GM18858 (cell line): ENCODE measurements around the gene TREX2.

Source experiments
- ATAC-seq: cut with Tn5 transposase; IDR thresholded peaks from one replicate; pipeline ENCODE4 v1.9.1; 2021; ENCODE audit not compliant: unreplicated experiment

The TREX2 gene, protein sequence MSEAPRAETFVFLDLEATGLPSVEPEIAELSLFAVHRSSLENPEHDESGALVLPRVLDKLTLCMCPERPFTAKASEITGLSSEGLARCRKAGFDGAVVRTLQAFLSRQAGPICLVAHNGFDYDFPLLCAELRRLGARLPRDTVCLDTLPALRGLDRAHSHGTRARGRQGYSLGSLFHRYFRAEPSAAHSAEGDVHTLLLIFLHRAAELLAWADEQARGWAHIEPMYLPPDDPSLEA

DNA sequence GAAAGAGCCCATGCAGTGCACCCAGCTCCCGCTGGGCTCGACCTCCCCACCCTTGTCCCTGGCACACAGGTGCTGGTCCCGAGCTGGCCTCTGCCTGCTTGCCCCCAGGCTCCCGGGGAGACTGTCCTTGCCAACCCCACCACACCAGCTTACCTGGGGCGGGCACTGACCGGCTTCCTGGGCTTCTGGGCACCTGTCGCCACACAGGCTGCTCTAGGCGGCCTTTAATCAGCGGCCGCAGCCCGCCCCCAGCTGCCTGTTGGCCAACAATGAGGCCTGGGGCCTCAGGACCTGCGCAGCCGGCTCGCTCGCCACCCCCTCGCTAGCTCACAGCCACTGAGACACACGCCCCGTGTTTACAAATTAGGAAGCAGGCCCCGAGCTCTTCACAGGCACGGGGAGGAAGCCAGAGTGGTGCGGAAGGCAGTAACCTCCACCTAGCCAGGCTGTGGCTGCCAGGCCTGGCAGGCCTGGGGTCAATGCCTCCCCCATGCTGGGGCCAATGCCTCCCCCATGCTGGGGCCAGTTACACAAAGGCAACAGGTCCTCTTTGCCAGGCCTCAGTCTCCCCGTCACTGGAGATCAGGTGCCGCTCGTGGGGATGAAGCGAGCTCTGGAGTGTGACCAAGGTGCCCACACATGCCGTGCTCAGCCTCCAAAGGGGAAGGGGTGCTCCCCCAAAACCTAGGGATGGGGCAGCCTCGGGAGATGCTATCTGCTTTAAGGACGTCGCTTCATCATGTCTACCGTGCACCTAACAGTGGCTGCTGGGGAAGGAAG, at the start of gene TREX2:
Gene TREX2, minus strand, starts transcription at position 201 of the 780 bp plus-strand sequence. CDS start 626 bp downstream, outside the sequence.
- no peak for ATAC-seq

DNA sequence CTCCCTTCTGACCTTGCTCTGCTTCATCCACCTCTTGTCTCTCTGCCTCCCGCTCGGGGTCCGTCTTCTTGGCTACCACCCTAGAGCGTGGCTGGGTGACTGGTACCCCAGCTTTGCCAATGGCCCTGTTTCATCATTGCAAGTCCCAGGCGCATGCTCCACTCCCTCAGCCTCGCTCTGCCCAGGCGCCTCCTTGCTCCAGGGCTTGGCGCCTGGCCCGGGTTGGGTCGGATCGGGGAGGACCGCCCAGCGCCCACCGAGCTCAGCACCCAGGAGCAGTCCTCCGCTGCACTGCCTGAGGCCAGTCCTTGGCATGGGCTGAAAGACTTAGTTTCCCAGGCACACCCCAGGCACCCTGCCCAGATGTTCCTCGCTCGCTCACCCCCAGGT, 49.5 kb upstream of the TREX2 start:
- no peak for ATAC-seq

DNA sequence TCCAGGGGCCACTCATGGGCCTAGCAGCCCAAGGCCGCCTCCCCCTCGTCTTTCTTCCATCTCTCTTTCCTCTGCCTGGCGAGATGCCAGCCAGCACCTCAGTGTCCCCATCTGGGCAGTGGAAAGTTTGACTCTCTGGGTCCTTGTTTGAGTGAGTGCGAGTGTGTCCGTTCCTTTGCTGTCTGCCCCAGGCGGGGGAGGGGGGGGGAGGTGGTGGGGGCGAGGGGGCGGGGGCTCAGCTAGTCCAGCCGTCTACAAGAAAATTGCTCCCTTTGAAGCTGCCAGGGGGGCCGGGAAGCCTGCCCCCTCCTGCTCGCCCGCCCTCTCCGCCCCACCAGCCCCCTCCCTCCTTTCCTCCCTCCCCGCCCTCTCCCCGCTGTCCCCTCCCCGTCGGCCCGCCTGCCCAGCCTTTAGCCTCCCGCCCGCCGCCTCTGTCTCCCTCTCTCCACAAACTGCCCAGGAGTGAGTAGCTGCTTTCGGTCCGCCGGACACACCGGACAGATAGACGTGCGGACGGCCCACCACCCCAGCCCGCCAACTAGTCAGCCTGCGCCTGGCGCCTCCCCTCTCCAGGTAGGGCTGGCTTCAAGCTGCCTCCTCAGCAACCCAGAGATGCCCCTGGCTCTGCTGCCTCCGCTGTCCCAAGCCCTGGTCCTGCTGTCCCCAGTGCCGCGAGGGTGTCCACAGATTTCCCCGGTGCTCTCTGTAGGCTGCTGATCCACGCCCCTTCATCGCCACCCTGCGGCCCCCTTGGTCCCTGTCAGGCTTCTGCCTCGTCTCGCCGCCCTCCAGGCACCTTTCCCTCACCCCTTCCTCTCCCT, 48.9 kb upstream of the TREX2 start, which contains the start of gene BGN:
Gene BGN, plus strand, starts transcription at position 440 of the 821 bp plus-strand sequence. CDS start 9,652 bp downstream, outside the sequence.
- ATAC-seq: no peak

DNA sequence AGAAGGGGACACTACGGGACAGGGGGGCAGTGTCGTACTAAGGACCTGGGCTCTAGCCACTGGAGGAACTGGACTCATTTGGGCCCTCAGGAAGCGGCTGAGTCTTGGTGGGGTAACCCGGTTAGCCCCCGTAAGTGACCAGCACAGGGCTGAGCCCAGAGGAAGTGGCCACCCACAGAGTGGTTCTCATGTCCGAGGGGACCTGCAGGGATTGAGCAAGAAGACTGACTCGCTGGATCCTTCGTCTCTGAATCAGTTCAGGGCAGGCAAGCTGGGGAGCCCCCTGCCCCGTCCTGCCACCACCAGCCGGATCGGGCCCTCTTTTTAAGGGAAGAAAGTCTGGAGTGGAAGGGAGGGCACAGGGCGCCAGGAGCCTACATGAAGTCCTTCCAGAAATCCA, 48.2 kb upstream of the TREX2 start:
- ATAC-seq: no peak

DNA sequence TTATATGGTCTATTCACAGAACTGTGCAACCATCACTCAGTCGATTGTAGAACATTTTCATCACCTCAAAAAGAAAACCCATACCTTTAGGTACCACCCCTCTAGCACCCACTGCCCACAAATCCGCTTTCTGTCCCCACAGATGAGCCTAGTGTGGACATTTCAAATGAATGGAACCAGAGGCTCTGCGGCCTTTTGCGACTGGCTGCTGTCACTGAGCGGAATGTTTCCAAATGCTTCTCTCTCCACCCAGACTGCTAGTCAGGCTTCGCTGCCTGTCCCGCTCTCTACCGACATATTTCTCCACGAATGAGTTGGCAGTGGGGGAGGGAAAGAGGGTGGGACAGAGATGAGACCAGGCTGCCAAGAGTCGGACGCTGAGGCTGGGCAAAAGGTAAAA, 47.2 kb upstream of the TREX2 start:
- no peak for ATAC-seq

DNA sequence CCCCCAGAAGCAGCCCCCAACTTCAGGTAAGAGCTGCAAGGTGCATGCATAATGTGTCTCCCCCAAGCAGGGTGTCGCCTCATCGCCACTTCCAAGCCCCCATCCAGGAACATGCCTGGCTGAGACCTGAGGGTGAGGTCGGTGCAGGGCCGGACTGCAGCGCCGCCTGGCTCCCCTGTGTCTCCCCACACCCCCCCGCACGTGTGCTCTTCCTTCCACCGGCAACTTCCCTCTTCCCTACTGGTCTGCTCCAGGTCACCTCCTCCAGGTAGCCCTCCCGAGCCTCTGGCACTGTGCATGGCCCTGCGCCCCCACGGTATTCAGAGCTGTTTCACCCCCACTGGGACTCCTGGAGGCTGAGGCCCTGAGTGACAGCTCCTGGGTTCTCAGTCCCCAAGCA, 46.7 kb upstream of the TREX2 start:
- ATAC-seq: no peak

DNA sequence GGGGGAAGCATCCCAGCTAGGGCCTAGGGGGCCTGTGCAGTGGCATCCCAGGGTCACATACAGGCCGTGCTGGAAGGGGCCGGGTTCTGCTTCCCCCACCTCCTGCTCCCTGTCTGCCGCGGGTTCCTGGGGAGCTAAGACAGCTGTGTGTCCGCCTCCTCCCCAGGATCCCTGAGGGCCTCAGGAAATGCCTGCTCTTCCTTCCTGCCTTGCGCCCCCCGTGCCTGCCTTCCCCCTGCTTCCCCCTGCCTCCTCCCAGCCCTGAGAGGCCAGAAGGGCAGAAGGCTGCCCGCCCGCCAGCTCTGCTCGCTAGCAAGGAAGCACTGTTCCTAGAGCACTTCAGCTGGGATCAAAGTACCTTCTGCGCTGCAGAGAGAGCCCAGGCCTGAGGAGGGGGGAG, 46.1 kb upstream of the TREX2 start:
- no peak for ATAC-seq

DNA sequence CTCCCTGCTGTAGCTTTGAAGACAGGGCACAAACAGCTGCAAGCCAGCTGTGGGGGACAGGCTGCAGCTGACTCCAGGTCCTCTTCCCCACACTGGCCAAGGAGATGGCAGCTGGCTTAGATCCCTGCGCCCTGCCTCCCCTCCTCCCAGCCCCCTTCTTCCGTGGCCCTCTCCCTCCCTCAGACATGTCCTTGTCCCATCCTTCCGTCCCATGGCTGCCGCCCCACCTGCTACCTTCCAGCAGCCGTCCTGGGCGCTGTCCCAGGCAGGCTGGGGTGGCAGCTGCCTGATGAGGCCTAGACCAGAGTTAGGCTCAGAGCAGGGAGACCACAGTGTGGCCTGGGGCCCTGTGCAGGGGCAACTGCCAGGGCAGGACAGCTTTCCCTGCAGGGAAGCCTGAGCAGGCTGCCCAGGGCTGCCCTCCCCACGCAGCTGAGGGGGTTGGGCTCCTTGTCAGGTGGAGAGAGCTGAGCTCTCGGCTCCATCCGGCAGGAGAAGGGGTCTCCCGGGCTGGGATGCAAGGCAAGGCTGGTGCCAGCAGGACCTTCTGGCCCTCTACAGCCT, 45.6 kb upstream of the TREX2 start:
- ATAC-seq: no peak

DNA sequence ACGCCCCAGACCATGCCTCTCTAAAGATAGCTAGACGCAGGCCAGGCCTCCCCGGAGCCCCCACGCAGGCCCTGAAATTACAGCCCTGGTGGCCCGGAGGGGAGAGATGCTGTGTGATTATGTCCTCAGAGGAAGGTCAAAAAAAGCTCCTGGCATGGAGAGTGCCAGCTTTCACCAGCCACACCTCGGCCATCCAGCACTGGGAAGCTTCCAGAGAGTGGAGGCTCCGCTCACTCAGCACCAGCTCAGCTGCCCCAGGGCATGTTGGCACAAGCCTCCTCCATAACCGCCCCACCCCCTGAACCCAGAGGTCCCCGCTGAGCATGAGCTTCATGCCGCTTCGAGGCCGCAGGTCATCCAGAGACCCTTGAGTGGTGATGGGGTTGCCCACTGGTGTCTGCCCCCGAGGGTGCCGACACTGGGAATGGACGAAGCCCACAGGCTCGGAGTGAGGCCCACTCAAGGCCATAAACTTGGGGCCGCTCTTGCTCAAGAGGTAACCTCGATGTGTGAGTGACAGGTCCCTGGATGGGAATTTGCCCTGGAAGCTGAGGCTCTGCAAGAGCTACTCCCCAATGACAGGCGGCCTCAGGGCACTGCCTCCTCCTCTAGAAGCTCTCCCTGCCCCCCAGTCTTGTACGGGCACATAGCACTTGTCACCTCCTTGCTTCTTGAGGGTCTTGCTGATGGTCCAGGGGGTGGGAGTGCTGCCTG, 44.5 kb upstream of the TREX2 start:
- no peak for ATAC-seq

DNA sequence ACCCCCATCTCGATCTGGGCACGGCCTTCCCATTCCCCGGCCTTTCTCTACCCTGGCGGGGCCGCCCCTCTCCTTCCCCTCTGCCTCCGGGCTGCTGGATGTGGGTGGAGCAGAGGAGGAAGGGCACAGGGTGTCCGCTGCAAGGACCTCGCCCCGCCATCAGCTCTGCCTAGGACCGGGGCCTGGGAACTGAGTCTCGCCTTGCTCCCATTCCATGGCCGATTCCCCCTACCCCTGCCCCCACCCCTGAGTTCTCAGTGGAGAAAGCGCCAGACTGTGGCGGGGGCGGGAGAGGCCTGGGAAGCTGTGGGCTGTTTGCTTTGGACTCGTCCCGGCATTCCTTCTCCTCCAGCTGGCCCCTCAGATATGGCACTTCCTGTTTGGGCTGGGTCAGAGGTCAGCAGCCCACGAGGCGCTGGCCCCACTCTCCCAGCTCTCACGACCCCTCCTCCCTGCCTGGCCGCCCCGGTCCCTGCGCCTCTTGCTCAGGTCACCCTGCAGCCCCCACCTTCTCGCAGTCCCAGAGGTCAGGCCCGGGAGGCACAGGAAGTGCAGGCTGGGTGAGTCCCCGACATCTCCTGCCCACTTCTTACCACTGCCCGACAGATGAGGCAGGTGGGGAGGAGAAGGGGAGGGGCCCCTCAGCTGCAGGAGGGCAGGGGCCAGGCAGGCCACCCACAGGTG, 42.5 kb upstream of the TREX2 start:
- ATAC-seq: no peak

DNA sequence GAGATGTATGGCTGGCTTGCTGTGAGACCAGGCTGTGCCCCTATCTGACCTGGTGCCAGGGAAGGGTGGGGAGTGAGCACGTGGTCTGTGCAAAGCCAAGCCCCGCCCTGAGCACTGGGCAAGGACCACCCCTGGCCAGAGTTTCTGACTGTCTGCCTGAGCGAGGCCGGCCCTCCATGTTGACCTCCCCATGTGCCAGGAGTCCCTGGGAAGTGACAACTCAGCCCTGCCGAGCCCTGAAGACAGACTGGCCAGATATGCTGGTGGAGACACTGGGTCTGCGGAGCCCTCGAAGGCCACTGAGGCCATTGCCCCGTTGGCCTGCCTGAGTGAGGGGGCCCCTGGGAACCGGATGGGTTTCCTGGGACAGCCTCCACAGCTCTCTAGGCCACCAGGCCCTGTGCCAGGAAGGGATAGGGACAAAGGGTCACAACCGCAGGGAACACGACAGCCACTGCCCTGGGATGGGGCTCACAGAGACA, 41.8 kb upstream of the TREX2 start:
- ATAC-seq: no peak

DNA sequence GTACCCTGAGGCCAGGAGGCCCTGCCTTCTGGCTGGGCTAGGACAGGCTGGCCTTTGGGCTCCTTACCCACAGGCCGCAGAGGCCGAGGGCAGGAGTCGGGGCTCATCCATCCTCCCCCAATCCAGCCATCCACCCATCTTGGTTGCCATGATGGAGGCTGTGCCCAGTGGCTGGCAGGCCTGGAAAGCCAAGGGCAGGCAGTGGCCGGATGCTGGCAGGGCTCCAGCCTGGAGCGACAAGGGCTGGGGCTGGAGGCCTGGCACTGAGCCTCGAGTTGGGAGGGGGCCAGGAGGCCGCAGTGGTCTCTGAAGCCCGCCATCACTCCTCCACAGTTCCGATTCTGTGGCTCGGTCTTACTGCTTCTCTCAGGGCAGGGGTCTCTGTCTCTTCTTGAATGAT, 40.3 kb upstream of the TREX2 start:
- no peak for ATAC-seq

DNA sequence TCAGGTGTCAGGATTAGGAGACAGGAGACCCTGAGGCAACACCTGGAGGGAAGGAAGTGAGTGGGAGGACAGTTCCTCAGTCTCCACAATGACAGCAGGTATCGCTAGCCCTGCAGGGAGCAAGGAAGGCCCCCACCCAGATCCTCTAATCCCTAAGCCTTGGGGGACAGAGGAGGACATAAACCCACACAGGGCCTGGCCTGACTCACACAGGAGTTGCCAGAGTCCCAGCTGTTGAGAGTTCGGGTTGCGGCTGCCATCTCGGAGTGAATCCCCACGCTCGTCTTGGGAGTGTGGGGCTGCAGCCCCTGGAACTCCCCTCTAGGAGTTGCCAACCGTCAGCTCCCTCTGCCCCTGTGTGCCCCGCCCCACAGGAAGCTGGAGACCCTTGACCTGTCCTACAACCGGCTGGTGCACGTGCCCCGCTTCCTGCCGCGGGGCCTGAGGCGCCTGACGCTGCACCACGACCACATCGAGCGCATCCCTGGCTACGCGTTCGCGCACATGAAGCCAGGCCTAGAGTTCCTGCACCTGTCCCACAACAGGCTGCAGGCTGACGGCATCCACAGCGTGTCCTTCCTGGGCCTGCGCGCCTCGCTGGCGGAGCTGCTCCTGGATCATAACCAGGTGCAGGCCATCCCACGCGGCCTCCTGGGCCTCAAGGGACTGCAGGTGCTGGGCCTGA, 39.7 kb upstream of the TREX2 start:
- ATAC-seq: no peak

DNA sequence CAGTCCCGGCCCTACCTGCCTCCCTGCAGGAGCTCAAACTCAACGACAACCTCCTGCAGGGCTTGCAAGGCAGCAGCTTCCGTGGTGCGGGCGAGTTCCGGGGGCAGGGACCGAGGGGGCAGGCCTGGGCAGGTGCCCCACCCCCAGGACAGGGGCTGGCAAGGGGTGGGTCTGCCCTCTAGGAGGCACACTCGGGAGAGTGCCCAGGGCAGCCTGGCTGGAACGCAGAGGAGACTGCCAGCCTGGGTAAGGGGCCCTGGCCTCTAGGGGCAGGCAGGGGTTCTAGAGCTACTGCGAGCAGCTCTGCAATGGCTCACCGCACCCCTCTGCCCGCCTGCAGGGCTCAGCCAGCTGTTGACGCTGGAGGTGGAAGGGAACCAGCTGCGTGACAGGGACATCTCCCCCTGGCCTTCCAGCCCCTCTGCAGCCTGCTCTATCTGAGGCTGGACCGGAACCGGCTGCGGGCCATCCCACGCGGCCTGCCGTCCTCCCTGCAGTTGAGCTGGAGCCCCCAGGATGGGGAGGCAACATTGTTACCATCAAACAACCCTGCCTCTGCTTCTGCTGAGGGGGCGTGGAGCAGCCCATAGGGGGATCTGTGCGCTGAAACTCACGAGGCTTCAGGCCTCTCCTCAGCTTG, 36.6 kb upstream of the TREX2 start:
- ATAC-seq: no peak

DNA sequence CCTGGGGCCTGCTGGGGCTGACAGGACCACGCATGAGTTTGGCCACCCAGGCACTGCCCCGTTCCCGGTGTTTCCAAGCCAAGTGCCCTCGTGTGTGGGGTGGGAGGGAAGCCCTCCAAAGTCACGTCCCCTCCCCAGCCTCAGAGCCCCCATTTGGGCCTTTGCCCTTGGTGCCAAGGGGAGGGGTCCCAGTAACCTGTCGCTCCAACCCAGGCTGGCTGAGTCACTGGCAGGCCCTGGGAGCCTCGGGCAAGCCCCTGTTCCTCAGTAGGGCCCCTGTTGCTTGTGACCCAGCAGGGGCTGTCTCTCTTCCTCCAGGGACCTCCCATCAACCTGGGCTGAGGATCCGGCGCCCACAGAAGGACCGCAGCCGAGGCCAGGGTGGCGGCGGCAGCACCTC, 35.2 kb upstream of the TREX2 start:
- no peak for ATAC-seq

DNA sequence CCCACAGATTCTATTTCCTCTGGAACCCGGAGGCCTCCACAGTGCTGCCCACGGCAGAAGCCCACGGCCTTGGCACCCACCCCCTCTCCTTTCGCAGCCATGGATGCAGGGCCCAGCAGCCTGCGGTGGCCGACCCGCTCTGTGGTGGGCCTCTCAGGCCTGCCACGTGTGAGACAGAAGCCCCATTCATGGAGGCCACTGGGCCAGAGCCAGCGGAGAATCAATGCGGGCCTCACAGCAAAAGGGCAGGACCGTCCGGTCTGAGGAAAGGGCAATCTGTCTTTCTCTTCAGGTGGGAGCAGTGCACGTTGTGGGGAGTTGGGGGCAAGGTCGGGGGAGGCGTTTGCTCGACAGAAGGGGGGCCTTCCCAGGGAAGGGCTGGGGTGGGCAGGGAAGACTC, 32.9 kb upstream of the TREX2 start:
- ATAC-seq: no peak

DNA sequence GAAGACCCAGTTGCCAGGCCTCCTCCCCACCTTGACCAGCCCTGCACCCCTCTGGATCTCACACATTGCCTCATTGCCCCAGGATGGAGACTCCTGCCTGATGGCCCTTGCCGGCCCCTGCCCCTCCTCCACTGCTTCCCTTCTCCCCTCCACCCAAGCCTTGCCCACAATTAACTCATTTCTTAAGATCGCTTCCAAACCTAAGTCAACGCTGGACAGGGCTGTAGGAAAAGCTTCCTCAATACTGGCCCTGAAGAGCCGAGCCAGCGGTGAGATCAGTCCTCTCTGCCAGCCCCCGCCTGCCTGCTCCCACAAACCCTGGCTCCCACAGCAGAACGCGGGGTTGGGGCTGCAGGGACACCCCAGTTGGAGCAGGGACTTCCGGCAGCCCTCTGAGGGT, 32.0 kb upstream of the TREX2 start:
- no peak for ATAC-seq

DNA sequence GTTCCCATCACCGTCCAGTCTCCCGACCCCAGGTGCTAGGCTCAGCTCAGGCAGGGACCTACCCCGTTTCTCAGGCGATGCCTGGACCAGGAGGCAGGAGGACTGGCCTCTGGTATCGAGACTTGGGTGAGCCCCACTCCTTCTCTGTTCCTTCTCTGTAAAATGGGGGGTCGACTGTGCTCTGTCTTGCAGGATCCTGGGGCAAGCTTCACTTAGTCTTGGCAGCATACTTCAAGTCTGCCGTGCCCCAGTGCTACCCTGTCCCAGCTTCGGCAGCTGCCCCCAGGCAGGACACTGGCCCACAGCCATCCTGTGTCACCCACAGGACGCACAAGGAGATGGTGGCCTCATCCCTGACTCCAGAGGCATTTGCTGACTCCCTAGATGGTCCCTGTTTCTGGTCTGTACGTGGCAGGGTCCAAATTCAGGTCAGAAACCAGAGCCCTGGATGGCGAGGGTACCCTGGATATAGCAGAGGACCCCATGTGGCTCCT, 31.6 kb upstream of the TREX2 start:
- no peak for ATAC-seq
